HG03196 (cell line): Measurements from ENCODE around the gene NRCAM.

ENCODE experiments used
- ATAC-seq: cut with Tn5 transposase; IDR thresholded peaks from one replicate; pipeline ENCODE4 v1.9.1; 2021; ENCODE audit not compliant: unreplicated experiment

NRCAM gene

DNA sequence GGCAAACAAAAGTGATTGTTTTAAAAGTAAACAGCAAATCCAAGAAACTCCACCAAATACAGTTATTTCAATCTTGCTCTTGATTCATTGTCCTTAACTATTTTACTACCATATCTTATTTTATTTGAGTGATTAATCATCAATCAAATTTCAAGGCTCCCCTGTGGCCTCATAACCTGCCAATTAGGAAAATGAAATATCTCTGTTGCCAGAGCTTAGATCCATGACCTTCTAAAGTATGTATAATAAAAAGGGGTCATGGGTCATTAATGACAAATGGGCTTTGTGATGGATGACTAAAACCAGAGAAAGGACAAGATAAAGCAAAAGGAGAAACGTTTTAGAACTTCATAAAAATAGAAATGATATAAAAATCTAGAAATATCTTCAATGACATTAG lies 28.5 kb downstream of the NRCAM start:
- ATAC-seq = no peak

DNA sequence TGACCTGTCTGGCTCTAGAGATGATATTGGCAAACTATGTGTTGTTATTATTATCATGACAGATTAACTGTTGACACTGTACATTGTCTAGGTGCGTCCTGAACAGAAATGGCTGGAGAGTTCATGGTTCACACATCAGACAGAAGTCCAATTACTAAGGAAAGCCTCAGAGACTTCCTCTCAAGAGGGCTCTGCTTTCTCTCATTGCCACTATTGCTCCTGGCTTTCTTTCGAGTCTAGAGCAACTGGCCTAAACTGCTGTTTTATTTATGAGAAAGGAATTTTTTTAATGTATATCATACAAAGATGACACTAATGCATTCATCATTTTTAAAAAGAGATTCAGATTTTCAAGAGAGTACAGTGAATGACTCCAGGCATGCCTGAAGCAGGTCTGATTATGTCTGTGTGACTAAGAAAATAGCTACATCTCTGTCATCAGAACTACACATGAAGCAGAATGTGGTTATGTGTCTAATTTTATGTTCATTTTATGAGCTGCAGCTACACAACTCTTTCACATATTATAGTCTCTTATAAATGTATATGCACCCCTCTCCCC lies 30.4 kb downstream of the NRCAM start:
- ATAC-seq = no peak

DNA sequence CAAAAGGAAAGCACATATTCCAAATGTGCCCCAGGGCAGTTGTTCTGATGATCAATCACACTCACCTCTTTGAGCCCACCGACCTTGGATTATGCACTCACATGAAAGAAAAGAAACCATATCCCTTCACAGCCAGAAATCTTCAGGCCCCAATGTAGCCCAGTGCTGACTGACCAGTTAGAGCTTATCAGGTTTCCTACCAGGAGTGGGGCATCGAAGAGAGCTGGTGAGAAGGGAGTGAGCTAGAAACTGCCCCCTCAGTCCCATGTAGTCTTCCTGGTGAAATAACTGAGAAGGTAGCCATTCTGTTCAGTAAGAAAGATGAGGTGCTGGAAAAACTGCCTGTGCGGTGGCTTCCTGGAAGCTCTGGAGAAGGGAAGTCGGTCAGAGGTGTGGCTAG lies 32.2 kb downstream of the NRCAM start:
- ATAC-seq = no peak

DNA sequence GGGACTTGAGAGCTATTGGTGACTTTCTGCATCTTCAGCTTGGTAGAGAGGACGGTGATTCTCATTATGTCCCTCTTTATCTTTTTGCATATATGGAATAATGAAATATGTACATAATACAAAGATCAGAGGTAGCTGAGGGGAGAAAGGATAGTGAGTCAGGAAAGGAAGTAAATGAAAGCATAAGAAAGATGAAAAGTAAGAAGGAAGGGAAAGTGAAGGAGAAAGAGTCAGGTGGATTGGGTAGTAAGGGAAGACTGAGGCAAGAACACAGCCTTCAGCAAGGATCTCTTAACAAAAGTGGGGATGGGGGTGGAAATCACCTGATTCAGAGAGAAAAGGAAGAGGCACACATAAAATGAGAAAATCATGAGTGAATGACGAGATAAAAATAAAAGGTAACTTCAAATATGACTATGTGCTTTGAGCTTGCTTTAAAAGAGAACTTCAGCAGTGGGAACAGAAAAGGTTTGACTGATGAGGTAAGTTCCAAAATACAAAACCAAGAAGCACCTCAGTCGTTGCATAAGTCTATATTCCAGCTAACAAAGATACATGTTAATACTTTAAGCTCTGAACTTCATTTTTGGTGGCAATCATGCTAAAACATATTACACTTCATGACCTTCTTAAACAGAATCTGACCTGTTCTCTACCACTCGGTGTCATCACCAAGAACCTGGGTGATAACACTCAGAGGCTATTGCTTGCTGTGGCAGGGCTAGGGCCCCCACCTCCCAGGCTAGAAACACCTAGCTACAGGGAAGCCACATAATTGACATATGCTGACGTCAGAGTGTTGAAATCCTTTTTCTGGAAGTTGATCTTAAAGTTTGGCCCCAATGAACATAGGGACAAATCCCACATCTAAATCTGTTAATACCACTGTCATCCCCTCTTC lies 32.9 kb downstream of the NRCAM start:
- ATAC-seq = no peak

DNA sequence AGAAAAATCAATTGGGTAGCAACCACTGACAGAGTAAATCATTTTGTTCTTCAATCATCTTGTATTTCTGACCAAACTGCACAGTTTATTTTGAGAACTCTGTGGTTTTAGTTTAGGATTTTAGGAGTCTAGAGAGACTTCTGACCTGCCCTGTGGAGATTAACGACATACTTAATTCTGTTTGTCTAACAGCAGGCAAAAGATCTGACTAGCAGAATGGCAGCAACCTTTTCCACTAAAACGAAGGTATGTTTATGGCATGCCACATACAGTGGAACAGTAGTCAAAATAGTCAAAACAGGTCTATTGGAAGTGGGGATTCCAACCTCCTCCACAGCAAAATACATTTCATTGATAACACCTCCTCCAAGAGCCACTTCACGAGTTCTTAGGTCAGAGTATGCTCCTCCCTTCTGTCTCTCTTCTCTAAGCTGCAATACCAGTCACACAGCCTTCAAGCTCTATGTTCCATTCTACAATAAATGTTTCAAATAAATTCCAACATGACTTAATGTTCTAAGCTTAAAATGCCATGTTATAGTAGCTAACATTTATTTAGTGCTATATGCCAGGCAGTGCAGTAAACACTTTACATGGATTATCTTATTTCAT lies 34.4 kb downstream of the NRCAM start:
- no peak for ATAC-seq

DNA sequence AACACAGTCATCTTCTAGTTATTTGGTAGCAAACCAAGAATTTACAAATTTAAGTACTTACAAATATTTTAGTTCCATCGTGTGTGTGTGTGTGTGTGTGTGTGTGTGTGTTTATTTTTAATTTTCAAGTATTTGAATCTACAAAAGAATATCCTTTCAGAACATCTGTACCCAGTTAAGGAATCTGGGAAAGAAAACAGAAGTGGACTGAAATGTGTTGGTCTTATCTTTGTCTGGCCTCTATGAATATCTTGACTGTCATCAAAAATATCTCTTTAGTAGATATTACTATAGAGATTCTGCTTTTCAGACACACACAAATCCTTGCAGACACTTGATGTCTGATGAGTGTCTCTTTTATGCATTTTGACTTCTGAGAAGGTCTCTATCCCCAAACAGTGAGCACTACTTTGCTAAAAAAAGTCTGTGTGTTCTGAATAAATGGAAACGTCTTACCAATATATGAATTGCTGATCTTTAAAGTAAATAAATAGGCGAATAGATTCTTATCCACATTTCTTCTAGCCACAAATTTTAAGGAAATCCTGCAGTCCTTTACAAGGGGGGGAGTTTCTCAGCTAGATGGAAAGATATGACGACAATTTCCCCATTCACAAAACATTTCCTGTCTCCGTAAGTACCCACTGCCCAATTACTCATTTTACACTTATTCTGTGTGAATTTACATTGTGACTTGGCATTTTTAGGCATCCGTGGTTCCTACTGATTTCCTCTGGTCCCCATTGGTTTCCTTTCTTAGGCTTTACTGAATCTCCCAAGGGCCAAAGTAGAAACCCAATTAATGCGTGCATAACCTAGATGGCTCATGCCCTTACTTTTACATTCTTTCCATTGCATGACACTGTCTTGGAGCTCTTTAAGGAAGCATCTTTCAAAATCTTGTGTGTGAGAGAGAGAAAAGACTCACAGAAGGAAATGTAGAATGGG lies 36.0 kb downstream of the NRCAM start:
- ATAC-seq = no peak

DNA sequence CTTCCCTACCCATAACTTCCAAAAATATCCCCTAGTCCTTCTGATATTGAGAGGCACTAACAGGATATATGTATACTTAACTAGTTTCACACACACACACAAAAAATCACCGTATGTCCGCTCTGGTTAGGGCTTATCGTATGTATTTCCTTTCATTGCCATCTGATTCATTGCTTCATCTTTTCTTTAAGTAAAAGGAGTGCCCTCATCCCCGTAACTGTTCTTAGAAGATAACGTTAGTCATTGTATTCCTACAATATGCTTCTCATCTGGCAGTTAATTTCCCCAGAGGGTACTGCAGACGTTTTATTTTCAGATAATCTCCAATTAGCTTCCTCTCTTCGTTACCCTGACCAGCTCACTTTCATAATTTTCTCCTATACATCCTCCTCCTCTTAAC lies 37.3 kb downstream of the NRCAM start:
- ATAC-seq = no peak

DNA sequence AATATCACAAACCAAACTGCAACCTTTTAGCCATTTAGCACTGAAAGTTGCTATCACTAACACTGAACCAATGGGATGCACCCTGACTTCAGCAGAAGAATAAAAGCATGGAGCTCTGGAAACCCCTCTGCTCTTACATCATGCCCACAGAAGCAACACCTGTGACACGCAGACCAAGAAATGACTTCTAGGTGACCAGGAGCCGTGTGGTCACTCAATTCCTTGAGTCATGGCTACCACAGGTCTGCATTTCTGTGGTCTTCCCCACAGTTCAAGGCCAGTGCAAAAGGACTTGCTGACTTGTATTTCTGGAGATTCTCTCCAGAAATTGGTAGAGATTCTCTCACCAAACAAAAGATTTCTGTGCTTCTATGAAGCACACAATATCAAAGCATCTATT lies 38.3 kb downstream of the NRCAM start:
- ATAC-seq = no peak

DNA sequence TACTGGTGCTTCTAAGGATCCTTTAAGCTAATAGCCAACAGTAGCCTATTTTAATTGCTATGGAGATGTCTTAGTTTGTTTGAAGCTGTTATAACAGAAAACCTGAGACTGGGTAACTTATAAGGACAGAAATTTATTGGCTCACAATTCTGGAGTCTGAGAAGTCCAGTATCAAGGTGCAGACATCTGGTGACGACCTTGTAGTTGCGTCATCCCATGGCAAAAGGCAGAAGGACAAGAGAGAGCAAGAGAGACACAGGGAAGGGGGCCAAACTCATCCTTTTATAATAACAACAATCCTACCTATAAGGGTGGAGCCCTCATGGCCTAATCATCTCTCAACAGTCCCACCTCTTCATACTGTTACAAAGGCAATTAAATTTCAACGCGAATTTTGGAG lies 39.1 kb downstream of the NRCAM start:
- ATAC-seq = no peak

DNA sequence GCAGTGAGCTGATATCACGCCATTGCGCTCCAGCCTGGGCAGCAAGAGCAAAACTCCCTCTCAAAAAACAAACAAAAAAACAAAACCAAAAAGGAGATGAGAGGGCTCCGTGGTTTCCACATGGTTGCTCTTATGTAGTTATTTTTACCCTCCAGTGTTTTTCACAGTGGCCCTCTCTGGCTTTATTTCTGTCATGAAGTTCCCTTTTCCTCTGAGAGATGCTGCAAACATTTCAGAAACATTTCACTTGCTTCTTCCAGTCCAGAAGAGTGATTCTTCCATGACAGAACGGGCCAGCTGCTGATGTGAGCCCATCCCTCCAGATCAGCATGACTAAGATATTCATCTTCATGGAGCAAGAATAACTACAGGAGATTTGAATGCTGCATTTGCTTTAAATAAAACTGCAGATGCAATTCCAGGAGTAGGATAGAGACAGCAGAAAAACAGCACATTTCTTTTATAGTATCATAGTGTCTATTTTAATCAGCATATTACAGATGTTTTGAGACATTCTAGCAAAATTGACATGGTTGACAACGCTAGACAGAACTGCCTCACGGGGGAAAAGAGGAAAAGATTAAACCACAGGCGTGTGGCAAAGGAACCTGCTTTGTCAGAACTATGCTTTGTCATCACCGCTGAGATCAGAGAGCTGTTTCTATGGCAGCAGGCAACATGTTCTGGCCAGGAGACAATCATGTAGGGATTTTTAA lies 40.3 kb downstream of the NRCAM start:
- peak; percentile 76 for ATAC-seq

DNA sequence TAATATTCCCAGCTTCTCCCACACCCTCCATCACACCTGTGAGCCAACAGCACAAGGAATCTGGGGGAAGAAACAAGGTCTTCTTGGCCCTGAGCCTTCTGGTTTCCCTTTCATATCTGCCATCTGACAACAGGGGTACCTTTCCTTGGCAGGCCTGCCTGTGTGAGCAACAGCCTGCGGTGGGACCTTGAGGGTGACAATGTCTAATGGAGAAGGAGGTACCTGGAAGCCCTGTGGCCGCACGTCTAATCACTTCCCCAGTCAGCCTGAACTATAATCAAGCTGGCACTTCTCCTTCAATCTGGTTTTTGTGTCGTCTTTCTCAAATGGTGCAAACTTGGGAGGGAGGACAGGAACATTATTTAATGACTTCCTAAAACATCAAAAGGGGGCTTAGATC lies 41.2 kb downstream of the NRCAM start:
- ATAC-seq = no peak

DNA sequence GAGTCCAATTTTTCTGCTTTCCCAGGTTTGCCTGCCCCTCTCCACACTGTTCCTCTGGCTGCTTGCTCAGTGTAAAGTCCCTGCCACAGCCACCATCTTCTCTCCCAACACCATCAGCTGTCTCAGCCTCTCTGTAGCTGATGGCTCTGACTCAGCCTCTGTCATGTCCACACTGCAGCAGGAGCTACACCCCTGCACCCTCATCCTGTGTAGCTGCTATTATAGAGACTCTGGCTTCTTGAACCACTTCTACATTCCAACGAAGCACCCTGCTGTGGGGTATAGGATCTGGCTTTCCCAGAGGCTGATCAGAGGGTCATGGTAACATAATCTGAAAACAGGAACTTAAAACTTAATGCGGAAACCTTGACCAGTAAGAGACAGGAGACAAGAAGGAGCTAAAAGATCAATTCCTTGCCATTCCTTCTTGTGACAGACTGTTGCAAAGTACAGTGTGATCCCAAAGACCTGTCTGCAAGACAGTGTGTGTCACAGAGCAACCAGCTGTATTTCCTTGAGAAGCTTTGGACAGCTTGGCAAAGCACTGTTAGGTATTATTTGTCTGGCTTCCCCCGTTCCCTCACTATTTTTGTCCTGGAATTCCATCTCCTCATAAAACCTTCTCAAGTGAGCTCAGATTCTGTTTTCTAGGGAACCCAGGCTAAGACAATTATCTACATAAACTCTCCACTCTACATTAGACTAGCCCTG lies 42.3 kb downstream of the NRCAM start:
- no peak for ATAC-seq

DNA sequence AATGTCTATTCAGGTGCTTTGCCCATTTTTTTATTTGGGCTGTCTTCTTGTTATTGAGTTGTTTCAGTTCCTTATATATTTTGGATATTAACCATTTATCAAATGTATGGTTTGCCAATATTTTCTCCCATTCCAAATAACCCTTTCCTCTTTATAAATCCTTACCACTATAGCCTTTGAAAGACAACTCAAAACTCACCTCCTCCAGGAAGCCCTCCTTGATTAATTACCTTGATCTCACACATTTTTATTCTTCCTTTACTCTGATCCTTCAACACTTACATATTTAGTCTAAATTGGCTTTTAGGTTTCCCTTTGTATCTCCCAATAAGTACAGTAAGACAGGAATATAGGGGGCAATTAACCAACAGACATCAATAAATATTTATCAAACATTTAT lies 42.9 kb downstream of the NRCAM start:
- no peak for ATAC-seq

DNA sequence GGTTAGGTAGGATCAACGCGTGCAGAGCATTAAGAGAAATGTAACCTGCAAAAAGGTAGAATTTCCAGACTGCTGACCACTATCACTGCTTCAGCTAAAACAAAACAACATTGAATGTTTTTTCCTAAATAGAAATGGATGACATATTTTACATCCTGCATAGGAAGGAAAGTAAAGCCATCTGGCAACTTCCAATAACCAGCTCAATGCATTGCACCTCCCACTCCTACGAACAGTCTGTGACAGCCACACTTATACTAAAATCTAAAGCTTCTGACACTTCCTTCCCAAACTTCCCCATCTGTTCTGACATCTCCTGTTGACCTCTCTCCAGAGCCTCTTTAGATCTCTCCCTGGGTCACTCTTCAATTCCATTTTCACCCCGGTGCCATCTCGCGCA lies 47.1 kb downstream of the NRCAM start:
- ATAC-seq = no peak

DNA sequence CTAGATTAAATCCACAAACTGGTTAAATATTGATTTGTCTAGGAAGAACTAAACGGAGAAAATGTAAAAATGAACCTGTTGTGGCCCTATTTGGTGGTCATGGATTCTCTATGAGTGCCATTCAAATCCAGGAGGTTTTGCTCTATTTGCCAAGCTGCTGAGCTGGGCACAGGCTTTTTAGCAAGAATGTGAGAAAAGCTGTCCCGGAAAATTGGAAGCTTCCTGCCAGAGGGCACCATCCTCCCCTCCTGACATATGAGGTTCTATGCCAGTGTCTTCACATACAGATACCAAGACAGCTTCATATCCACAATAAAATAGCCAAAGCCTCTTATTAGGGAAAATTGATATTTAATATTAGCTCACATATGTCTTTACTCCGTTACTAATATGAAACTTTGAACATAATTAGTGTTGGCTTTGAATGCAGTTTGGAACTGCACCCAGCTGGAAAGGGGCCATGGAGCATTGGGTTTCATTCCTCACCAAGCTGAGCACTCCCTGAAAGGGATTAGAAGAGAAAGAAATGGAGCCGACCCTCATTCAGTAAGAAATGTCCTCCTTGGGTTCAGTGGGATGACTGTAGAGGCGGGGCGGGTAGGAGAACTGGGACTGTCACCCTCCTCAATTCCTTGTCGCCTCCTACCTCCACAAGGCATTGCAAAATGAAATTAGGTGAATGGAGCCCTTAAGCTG lies 47.8 kb downstream of the NRCAM start:
- ATAC-seq = no peak

DNA sequence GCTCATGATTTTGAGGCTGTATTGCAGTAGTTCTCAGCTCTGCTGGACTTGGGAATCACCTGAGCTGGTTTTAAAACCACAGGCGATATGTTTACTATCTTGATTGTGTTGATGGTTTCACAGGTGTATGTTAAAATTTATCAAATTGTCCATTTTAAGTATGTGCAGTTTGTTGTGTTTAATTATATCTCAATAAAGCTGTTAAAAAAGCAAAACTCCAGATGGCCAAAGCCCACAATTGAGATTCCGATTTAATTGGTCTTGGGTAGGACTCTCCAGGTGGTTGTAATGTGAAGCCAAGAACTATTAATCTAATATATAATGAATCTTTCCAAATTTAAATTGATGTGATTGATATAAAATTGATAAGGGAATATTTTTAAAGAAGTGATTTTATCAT lies 48.6 kb downstream of the NRCAM start:
- ATAC-seq = no peak

DNA sequence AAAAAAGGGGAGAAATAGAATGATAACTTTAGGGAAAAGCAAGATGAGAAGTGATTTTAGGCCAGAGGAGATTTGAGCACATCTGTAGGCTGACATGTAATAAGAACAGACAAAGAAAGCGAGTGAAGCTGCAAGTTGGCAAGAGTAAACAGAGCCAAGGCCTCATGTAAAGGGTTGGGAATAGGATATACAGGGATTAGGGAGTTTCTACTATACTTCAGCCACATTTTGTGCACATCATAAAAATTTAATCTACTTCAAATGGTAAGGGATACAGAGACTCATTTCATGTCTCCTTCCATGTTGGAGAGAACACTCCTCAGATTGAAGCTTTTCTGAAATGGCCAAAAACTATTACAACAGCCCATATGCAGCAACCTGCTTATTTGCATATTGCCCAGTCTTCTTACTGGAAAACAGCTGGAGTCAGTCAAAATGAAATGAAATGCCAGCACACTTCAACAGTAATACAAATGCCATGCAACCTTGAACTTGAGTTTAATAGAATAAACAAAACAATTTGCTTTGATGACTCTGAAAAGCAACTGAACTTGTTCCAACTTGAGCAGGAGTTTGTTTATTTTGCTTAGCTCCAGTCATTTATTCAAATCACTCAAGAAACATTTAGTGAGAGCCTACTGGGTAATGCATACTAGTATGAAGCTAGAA lies 49.9 kb downstream of the NRCAM start:
- ATAC-seq = no peak

DNA sequence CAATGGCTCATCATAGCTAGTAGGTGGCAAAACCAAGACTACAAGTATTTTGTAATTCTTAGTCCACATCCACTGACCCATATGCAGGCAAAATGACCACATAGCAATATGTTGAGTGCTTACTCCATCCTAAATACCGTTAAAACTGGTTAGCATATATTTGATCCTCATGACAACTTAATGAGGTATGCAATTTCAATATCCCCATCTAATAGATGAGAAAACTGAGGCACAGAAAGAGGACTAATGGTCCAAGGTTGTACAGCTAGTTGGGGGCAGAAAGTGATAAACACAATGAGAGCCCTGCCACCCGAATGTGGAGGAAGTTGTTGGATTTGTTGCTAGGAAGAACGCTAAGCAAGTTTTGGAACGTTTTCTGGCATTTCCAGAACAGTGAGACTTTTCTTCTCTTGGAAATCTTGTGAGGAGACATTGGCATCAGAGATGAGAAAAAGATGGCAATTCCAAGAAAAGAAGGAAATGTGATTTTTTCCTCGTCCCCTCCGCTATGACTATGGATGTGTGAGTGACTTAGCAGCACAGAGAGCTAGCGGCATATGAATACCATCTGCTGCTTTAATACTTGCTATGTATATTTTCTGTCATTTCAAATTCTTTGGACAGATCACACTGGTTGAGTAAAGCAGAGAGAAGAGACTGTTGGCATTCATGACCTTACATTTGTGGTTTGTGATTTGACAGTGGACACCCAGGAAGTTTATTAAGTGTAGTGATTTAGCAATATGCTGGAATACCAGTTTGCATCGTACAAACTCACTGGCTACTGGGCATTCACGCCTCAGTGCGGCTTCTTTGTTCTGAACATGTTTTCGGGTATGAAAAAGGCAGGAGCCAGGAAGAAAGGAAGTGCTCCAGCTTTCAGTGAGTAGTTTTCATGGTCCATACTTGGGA lies 51.5 kb downstream of the NRCAM start:
- no peak for ATAC-seq
